ENCODE data around the gene TXNDC11.

The TXNDC11 gene

DNA sequence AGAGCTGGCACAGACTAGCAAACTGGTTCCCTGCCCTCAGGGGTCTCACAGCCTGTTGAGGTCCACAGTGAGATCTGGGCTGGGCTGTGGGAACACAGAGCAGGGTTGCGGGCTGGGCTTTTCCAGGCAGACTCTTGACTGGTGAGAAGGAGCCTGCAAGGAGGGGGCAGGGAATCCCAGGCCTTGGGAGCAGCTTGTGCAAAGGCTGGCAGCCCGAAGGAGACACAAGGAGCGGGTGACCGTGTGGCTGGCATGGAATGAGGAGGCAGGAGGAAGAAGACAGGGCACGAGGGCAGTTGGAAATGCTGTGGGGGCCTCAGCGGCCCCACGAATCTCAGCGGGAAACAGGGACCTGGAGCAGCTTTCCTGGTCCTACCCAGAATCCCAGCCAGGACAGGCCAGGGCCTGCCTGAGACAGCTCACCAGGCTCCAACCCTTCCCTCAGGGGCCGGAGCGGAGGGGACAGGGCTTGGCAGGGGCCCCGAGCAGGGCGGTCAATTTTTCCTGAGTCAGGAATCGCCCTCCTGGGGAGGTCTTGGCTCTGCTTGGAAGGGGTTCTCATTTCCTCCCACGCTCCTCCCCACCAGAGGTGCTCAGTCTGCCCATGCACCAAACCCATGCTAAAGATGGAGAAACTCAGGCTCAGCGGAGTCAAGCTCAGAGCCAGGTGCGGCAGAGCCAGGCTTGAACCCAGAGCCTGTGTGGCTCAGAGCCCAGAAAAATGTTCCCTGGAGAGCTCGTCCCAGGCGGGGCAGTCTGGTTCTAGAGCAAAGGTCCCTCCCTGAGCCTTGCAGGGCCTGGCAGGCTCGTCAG is 83.6 kb downstream of the TXNDC11 start:
- DNase-seq (ENCODE audit: low read depth): no peak

DNA sequence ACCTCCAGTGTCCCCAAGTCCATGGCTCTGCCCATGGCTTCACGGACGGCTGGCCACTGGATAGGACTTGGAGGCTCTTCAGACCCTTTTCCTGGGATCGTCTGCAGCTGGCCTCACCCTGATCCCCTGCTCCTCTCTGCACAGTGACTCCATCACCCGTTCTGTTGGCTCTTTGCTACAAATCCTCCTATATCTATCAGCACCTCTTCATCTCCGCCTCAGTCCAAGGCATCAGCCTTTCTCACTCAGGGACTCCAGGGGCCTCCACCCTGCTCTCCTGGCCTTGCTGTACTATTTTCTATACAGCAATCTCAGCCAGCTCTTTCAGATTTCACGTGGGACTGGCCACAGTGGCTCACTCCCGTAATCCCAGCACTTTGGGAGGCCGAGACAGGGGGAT is 85.1 kb downstream of the TXNDC11 start:
- DNase-seq (ENCODE audit: low read depth): no peak

DNA sequence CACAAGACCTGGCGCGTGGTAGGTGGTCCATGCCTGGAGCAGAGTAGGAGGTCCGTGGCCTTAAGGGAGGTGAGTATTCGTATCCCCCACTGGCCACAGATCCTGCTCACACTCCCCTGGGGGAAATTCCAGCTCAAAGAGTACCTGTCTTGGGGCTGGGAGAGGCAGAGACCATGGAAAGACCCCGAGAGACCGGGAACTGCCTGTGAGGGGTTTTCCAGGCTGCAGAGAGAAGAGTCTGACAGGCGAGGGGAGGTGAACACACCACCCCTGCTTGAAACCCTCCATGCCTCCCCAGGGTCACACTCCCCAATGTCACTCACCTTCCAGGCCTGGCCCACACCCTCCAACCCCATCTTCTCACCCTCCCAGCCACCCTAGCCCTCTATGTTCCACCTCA is 87.0 kb downstream of the TXNDC11 start:
- DNase-seq (ENCODE audit: low read depth): no peak

DNA sequence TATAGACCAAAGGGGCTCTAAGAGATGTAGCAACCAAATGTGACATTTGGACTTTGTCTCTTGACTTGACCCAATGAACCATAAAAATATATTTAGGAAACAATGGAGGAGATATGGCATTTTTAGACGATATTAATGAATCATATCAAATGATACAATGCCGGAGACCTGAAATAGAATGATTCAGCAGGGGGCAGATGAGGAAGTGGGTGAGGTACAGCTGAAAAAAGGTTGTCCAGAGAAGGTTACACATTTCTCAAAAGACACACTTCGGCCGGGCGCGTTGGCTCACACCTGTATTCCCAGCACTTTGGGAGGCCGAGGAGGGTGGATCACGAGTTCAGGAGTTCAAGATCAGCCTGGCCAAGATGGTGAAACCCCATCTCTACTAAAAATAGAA is 90.9 kb downstream of the TXNDC11 start:
- no peak for DNase-seq (ENCODE audit: low read depth)

DNA sequence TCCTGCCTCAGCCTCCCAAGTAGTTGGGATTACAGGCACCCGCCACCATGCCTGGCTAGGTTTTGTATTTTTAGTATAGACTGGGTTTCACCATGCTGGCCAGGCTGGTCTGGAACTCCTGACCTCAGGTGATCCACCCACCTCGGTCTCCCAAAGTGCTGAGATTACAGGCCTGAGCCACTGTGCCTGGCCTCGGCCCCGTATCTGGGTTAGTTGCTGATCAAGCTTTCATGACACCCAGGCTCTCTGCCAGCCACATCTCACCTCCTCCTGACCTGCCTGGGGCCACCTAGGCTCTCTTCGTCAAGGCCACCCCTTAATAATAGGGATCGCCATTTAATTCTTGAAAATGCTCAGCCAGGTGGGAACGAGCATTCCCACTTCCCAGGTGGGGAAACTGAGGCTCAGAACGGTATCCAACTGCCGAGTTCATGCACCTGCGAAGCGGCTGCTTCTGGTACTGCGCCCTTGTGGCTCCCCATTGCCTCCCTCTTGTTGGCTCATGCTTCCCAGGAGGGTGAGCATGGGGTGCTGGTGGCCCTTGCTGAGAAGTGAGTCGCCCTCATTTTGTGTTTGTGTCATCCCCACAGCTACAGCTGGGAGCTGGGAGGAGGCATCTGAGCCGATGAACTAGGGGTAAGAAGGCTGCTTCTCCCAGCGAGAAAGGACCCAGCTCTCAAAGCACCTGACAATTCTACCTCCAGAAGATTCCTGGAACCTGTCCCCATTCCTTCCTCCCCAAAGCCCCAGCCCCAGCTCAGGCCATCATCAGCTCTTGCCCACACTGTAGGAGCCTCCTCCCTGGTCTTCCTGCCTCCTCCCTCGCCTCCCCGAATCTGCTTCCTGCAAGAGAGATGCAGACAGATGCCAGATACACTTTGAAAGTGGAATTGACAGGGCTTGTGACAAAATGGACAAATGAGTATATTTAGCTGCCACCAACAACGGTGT is 91.7 kb downstream of the TXNDC11 start:
- DNase-seq (ENCODE audit: low read depth): no peak

DNA sequence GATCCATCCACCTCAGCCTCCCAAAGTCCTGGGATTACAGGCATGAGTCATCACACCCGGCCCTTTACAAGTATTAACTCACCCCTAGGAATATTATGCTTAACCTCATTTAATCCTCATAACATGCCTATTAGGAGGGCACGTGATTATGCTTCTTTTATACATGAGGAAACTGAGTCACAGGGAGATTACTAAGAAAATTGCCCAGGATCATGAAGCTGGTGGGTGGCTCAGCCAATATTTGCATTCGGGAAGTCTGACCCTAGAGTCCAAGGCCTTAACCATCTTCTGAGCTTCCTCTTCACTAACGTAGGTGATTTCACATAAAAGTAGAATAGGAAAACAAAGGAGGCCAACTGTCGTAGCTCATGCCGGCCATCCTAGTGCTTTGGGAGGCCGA is 93.4 kb downstream of the TXNDC11 start:
- no peak for DNase-seq (ENCODE audit: low read depth)

DNA sequence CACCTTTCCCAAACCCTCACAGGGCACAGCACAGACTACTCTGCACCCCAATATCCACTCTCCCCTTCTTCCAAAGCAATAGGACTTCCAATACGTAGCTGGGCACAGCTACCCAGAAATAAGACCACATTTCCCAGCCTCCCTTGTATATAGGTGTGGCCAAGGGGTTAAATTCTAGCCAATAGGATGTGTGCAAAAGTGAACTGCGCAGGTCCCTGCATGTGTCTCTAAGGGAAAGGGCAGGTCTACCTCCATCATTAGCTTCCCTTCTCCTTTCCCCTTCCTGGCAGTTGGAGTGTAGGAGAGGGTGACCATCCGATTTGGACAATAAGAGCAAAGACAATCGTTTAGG is 99.9 kb downstream of the TXNDC11 start:
- no peak for DNase-seq (ENCODE audit: low read depth)

DNA sequence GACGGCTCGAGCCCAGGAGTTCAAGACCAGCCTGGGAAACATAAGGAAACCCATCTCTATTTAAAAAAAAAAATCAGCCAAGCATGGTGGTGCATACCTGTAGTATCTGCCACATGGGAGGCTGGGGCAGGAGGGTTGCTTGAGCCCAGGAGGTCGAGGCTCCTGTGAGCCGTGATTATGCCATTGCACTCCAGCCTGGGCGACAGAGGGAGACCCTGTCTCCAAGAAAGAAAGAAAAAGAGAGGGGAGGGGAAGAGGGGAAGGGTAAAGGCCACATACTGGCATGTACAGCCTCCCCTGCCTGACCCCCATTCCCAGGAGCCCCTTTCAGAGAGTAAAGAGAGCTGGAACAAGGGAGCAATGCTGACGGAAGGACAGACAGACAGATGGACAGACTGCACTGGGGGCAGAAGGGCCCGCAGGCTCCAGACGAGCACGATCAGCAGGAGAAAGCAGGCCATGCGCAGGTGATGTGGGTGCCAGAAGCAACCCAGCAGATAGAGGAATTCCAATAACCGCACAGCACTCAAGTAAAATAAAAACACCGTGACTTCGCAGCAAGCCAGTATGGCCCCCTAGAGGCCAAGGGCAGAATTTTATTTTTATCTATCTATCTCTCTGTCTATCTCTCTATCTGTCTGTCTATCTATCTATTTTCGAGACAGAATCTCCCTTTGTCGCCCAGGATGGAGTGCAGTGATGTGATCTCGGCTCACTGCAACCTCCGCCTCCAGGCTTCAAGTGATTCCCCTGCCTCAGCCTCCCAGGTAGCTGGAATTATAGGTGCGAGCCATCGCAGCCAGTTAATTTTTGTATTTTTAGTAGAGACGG is 101.5 kb downstream of the TXNDC11 start:
- DNase-seq (ENCODE audit: low read depth): peak; percentile 79

DNA sequence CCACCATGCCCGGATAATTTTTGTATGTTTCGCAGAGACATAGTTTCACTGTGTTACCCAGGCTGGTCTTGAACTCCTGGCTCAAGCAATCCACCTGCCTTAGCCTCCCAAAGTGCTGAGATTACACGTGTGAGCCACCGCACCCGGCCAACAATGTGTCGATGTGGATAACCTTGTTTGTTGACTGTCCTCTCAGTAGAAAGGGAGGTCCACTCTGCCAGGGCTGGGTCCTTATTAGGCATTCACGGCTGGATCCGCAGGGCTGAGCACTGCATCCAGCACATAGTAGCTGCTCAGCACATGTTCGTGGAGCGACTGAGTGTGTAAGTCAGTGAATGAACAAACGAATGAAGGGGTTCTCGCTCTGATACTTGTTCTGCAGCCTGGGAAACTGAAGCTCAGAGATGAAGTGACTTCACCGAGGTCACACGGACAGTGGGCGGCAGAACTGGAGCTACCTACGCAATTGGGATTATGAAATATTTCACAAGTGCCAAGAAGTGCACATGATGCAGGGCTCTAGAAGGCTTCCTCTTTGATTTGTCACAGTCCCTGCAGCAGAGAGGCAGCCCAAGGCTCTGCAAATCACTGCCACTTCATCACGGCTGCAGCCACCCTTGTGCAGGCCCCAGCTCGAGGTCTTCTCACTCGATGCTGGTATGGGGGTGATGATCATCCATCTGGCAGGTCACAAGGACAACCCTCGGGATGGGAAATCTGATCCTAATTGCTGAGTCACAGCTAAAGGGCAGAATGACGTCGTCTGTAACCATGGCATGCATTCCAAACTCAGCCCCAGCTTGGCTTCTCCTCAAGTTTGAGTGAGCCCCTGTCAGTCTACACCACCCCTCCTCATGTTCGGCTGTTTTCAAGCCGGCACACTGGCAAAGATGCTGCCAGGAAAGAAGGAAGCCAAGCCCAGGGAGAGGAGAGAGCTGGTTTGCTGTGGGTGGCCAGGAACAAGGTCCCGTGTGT is 102.4 kb downstream of the TXNDC11 start:
- DNase-seq (ENCODE audit: low read depth): peak; percentile 100

DNA sequence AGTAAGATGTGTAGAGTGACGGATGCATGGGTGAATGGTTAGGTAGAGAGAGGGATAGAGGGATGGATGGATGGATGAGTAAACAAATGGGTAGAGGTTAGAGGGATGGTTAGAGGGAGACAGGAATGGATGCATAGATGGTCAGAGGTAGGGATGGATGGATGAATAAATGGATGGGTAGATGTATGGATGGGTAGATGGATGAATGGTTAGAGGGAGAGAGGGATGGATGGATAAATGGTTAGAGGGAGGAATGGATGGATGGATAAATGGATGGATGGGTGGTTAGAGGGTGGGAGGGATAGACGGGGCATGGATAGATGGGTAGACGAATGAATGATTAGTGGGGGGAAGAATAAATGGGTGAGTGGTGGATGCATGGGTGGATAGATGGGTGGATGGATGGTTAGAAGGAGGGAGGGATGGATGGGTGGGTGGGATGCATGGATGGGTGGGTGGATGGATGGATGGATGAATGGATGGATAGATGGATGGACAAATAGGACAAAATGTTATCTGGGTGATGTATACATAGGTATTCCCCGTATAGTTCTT is 103.6 kb downstream of the TXNDC11 start:
- DNase-seq (ENCODE audit: low read depth): no peak

DNA sequence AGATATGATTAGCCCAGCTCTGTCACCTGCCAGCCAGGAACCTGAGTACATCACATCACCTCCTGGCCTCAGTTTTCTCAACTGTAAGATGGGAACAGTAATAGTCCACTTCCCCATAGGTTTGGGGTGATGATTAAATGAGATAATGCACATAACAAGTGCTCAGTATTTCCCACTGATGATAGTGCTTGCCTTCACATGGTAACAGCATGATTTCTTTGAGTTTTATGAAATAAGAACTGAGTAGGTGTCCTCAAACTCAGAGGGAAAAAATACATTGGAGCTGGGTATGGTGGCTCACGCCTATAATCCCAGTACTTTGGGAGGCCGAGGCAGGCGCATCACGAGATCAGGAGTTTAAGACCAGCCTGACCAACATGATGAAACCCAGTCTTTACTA is 104.5 kb downstream of the TXNDC11 start:
- no peak for DNase-seq (ENCODE audit: low read depth)

DNA sequence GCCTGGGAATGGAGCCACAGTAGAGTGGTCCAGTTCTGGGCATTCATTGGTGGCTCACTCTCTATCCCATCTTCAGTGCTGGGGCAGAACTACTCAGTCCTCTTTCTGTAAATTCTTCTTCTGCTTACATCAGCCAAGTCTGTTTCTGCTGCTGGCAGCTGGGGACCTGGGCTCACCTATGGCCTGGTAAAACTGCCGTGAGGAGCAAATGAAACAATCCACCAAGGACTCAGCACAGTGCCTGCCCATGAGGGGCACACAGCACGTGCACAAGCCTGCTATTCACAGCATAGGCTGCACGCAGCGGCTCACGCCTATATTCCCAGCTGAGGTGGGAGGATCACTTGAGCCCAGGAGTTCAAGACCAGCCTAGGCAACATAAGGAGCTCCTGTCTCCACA is 105.3 kb downstream of the TXNDC11 start:
- DNase-seq (ENCODE audit: low read depth): no peak

DNA sequence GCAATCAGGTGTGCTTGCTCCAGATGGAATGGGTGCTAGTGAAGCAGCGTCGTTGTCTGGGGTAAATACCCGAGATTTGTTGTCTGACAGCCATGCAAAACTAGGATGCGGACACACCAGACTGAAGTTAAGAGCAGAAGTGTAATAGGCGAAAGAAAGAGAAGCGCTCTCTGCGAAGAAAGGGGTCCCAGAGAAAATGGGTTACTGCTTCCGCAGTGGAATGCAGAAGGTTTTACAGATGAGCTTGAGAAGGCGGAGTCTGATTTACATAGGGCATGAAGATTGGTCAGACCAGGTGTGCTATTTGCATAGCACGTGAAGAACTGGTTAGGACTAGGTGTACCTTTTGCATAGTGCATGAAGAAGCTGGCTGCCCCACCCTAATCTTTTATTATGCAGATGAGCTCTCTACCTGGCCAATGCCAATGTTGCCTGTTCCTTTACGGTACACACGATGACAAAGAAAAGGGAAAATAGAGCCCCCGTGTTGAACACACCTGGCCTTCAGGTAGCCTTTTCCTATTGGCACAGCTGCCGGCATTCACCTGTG is 106.4 kb downstream of the TXNDC11 start:
- DNase-seq (ENCODE audit: low read depth): no peak

DNA sequence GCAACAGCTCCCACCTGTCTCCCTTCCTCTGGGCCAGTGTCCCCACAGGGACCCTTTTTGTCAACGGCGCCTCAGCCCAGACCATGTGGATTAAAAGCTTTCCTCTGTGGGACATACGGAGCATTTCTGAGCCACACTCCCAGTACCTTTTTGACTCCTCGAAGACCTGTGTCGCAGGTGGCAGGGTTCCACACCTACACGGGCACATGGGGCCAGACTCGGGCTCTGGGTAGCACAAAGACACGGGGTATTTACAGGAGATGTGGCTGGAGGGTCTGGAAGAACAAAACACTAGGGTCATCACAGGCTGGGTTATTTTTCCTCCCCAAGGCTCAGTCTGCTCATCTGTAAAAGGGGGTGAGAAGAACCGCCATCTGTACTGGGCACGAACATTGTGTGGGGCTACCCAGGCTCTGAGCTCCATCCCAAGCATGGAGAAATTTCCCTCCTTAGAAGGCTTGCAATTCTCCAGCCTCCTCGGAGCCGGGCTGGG is 106.9 kb downstream of the TXNDC11 start:
- DNase-seq (ENCODE audit: low read depth): no peak

DNA sequence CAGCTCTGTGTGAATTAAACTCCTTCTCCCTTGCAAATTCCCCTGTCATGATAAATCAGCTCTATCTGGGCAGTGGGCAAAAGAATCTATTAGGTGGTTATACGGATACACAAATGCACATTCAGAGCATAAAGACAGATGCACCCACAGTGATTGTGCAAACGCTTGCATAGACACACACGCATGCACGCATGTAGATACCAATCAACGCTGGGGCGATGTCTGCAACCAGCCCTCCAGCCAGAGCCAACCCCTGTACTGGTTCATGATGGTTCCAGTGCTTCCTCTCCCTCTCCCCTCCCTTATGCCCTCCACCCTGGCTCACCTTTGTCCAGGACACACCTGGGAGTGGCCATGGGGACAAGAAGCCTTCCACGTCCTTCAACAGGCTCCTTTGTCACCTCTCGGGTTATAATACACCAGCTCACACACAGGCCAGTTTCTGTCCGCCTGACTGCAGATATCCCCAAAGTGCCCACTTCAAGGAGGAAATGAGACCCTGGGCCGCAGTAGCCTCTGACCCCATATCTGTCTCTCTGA is 107.5 kb downstream of the TXNDC11 start:
- no peak for DNase-seq (ENCODE audit: low read depth)

DNA sequence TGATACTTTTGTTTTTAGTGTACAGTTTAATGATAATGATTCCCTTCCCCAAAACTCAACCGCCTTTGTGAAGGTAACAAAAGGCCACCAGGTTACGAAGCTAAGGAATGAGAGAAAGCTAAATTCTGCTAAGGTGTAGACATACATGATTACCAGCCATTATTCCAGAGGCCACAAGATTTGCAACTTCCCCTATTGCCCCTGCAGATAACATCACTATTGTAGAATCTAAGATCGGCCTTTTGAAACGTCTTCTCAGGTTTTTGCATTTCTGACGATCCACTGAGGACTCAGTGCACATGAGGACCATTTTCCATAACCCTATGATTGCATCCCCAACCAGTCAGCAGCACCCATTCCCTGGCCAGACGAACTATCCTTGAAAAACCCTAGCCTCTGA is 108.3 kb downstream of the TXNDC11 start:
- DNase-seq (ENCODE audit: low read depth): no peak

DNA sequence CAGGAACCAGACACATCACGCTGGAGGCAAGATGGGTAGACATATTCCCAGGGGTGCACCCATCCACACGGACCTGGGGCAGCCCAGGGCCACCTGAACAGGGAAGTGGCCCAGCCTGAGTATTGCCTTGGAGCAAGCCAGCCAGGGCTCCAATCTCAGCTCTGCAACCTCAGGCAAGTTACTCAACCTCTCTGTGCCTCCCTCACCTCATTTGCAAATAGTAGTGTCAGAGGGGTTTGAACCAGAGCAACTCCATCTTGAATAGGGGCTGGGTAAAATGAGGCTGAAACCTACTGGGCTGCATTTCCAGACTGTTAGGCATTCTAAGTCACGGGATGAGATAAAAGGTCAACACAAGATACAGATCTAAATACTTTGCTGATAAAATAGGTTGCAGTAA is 109.5 kb downstream of the TXNDC11 start:
- no peak for DNase-seq (ENCODE audit: low read depth)

DNA sequence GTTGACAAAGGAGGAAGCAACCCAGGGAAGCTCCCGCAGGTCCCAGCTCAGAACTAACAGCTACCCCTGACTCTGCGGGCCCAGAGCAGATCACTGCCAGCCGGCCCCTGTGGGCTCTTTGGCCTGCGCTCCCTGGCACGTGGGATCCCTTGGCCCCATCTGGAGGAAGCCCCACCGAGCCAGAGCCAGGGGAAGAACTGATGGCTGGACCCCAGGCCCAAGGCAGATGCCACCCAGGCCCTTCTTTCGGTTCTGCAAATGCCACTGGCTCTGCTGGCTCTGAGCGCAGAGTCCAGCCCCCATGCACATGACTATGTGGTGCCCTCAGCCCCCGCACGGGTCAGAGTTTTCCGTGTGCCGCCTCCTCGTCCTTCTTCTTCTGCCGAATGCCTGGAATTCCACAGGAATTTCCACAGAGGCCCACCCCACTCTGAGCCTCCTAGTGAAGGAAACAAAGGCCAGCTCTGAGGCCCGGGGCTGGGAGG is 110.2 kb downstream of the TXNDC11 start:
- DNase-seq (ENCODE audit: low read depth): peak; percentile 95

DNA sequence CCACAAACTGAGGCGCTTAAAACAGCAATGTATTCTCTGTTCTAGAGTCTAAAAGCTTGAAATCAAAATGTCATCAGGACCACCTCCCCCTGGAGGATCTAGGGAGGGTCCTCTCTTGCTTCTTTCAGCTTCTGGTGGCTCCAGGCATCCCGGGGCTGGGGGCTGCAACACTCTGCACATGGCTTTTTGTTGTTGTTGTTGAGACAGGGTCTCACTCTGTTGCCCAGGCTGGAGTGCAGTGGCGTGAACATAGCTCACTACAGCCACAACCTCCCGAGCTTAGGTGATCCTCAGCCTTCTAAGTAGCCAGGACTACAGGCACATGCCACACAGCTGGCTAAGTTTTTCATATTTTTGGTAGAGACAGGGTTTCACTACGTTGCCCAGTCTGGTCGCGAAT is 111.4 kb downstream of the TXNDC11 start:
- no peak for DNase-seq (ENCODE audit: low read depth)

DNA sequence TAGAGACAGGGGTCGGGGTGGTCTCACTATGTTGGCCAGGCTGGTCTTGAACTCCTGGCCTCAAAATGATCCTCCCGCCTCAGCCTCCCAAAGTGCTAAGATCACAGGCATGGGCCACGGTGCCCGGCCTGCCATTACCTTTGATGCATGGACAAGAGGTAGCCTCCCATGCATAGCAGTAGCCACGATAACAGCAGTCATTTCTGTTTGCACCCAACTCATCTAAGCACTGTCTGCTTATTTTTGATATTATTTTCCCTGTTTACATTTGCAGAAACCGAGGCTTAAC is 111.9 kb downstream of the TXNDC11 start:
- DNase-seq (ENCODE audit: low read depth): no peak
